B cell (primary cell): Measurements from ENCODE around the gene ADGRD2. TPM values are rescaled to one million over a fixed set of nuclear protein-coding genes. Genes with fewer than 3 reads are reported as not detected.

Source experiments
- ATAC-seq: fragments of 200-7000 bp; cut with Tn5 transposase; one replicate; pipeline ENCODE4 v1.10.0; 2021; ENCODE audit warnings: low read depth, mild to moderate bottlenecking, moderate number of reproducible peaks, moderate library complexity
- CTCF ChIA-PET: fragments of 350-600 bp; sonication (Branson Sonifier 250); formaldehyde crosslinking; loops from one replicate; lab custom pipeline; 2021; ENCODE audit warnings: antibody characterized with exemption, inconsistent platforms; lab: Charles Lee
- POLR2A ChIA-PET: fragments of 350-600 bp; sonication (Branson Sonifier 250); formaldehyde crosslinking; loops from one replicate; lab custom pipeline; 2021; ENCODE audit warnings: antibody characterized with exemption; lab: Charles Lee
- DNase-seq: peaks from one replicate; pipeline ENCODE4 v3.0.0; 2013
- H2AFZ ChIP-seq: 2 replicates; pipeline ENCODE4 v1.6.1; 2012; ENCODE audit warnings: mild to moderate bottlenecking, low read depth, low read length; ENCODE audit not compliant: insufficient read depth, poor library complexity, severe bottlenecking
- H3K27ac ChIP-seq, 2 donors: 1 replicate in 1 of 2; 2 replicates in 1 of 2; pipeline ENCODE4 v1.5.1; 2012 to 2013; ENCODE audit warnings: low read length in 2 of 2, mild to moderate bottlenecking in 2 of 2, moderate library complexity in 1 of 2
- H3K27me3 ChIP-seq, 4 experiments: fragments of 200-600 bp in 1 of 4; sonication (generic) in 1 of 4; replicated peaks in 1 of 4; 1 replicate in 2 of 4; 2 replicates in 2 of 4; pipeline versions ENCODE4 v1.6.1 to v1.7.0; 2013 to 2016; ENCODE audit warnings: low read length in 3 of 4, mild to moderate bottlenecking in 2 of 4, mixed read lengths in 1 of 4, moderate library complexity in 1 of 4; ENCODE audit not compliant: insufficient read depth in 4 of 4, control insufficient read depth in 3 of 4; ENCODE audit errors: control extremely low read depth in 1 of 4
- H3K36me3 ChIP-seq, 2 experiments: replicated peaks in 1 of 2; 1 replicate in 1 of 2; 2 replicates in 1 of 2; pipeline versions ENCODE4 v1.6.1 to v1.7.1; 2013; ENCODE audit warnings: low read length in 1 of 2; ENCODE audit not compliant: insufficient read depth in 2 of 2, control insufficient read depth in 1 of 2; ENCODE audit errors: control extremely low read depth in 1 of 2, extremely low read depth in 1 of 2
- H3K4me1 ChIP-seq, 2 donors: fragments of 200-600 bp in 1 of 2; sonication (generic) in 1 of 2; 1 replicate in 1 of 2; 2 replicates in 1 of 2; pipeline versions ENCODE4 v1.5.1 to v1.6.1; 2013 to 2017; ENCODE audit warnings: low read length in 2 of 2; ENCODE audit not compliant: control insufficient read depth in 2 of 2, insufficient read depth in 2 of 2
- H3K4me2 ChIP-seq: replicated peaks from 2 replicates; pipeline ENCODE3; 2012; ENCODE audit warnings: mild to moderate bottlenecking, low read depth, low read length; ENCODE audit not compliant: poor library complexity, severe bottlenecking
- H3K4me3 ChIP-seq, 5 experiments: fragments of 200-600 bp in 1 of 5; sonication (generic) in 1 of 5; 1 replicate in 3 of 5; 2 replicates in 2 of 5; pipeline versions ENCODE4 v1.5.1 to v1.7.0; 2011 to 2016; ENCODE audit warnings: low read length in 4 of 5, mild to moderate bottlenecking in 4 of 5, low read depth in 2 of 5, control low read depth in 1 of 5, moderate library complexity in 1 of 5; ENCODE audit not compliant: insufficient read depth in 1 of 5; ENCODE audit errors: control extremely low read depth in 1 of 5, extremely low read depth in 1 of 5
- H3K79me2 ChIP-seq: fragments of 200-600 bp; sonication (generic); one replicate; pipeline ENCODE4 v1.6.0; 2016; ENCODE audit warnings: low read length; ENCODE audit not compliant: control insufficient read depth, insufficient read depth
- H3K9ac ChIP-seq: fragments of 200-600 bp; sonication (generic); 2 replicates; pipeline ENCODE4 v1.6.1; 2017; ENCODE audit warnings: mild to moderate bottlenecking, low read length, moderate library complexity
- H3K9me3 ChIP-seq, 3 donors: one replicate each; pipeline versions ENCODE4 v1.6.1 to v1.7.1; 2013; ENCODE audit warnings: low read length in 2 of 3; ENCODE audit not compliant: control insufficient read depth in 2 of 3, insufficient read depth in 1 of 3; ENCODE audit errors: control extremely low read depth in 1 of 3
- H4K20me1 ChIP-seq: 2 replicates; pipeline ENCODE4 v1.6.0; 2012; ENCODE audit warnings: mild to moderate bottlenecking, low read length; ENCODE audit not compliant: insufficient read depth, control insufficient read depth, poor library complexity, severe bottlenecking
- H3K27ac Mint-ChIP-seq: one replicate; pipeline ENCODE4 v1.8.0; 2021; ENCODE audit warnings: mixed read lengths
- H3K27me3 Mint-ChIP-seq: one replicate; pipeline ENCODE4 v1.8.0; 2021; ENCODE audit warnings: mixed read lengths
- H3K4me1 Mint-ChIP-seq: one replicate; pipeline ENCODE4 v1.8.0; 2021; ENCODE audit warnings: mixed read lengths
- H3K4me3 Mint-ChIP-seq: one replicate; pipeline ENCODE4 v1.8.0; 2021; ENCODE audit warnings: mixed read lengths
- H3K9me3 Mint-ChIP-seq: one replicate; pipeline ENCODE4 v1.8.0; 2022; ENCODE audit warnings: mixed read lengths; ENCODE audit not compliant: insufficient read depth
- CTCF ChIP-seq: fragments of 200-600 bp; IDR thresholded peaks from one replicate; pipeline ENCODE4 v1.8.0; 2022; ENCODE audit warnings: antibody characterized with exemption, mild to moderate bottlenecking
- EZH2 ChIP-seq: IDR thresholded peaks from 2 replicates; pipeline ENCODE4 v1.6.1; 2012; ENCODE audit warnings: borderline replicate concordance, low read depth, mild to moderate bottlenecking, moderate library complexity, low read length; ENCODE audit not compliant: insufficient read depth, poor library complexity, severe bottlenecking
- WGBS: methylation state at CpG from one replicate; pipeline ENCODE4 v1.1.5; 2013; ENCODE audit warnings: missing lambda C conversion rate; ENCODE audit not compliant: insufficient coverage; 5-methylcytosine and 5-hydroxymethylcytosine counted together
- intact Hi-C: fragments of 100-400 bp; cut with micrococcal nuclease; formaldehyde crosslinking; loops from one replicate; pipeline ENCODE4 v1.10.0; 2022
- polyA plus RNA-seq: library from polyadenylated mRNA; depleted of rRNA; stranded (reverse); fragments of >200 nt; gene quantifications from 2 replicates; pipeline ENCODE4 v1.2.3, GENCODE V29; 2012
- total RNA-seq, 2 donors: library from RNA; stranded (reverse); fragments of 120-200 nt in 1 of 2; gene quantifications; 1 replicate in 1 of 2; 2 replicates in 1 of 2; pipeline versions ENCODE4 v1.2.3 to v1.2.4, GENCODE V29; 2013 to 2022

Gene ADGRD2
- total and polyA plus RNA-seq, 2 donors (not counting 1 experiment from before 2014, with no cell fraction given), result not detected

GRCh38 chr9:124450931-124451661, 845 bp downstream of the ADGRD2 start:
- POLR2A ChIA-PET, result no interaction called here
- peaks cover 0 to 7% (median 0%) of the 10 kb centered on the region in 3 donors for H3K9me3 ChIP-seq
- H3K27me3 ChIP-seq, result peaks cover 0 to 50% (median 16%) of the 10 kb centered on the region in 4 experiments
- Mint-ChIP-seq H3K4me3 (no peak overlapping the region), H3K27me3 (peaks cover 41% of the 10 kb centered on the region), H3K27ac (no peak overlapping the region), H3K9me3 (no peaks in the 10 kb centered on the region), H3K4me1 (peaks cover 2% of the 10 kb centered on the region)
- H3K4me2 ChIP-seq, result no peak overlapping the region
- H3K9ac ChIP-seq, result no peak overlapping the region
- ATAC-seq (no peak), DNase-seq (no peak)
- no peaks in the 10 kb centered on the region for H4K20me1 ChIP-seq
- H3K4me3 ChIP-seq, result no peak overlapping the region
- no peaks in the 10 kb centered on the region for H3K36me3 ChIP-seq
- TF ChIP-seq CTCF (no peak), EZH2 (no peak)
- no peaks in the 10 kb centered on the region for H3K79me2 ChIP-seq
- no peak overlapping the region for H3K27ac ChIP-seq
- no peak overlapping the region for H2AFZ ChIP-seq
- peaks cover 7 to 9% of the 10 kb centered on the region in 2 donors for H3K4me1 ChIP-seq
- WGBS, result 44% methylated on average over 17 of the region's 19 CpGs
- CTCF ChIA-PET, result no interaction called here
- intact Hi-C loops, result no loop called here

DNA sequence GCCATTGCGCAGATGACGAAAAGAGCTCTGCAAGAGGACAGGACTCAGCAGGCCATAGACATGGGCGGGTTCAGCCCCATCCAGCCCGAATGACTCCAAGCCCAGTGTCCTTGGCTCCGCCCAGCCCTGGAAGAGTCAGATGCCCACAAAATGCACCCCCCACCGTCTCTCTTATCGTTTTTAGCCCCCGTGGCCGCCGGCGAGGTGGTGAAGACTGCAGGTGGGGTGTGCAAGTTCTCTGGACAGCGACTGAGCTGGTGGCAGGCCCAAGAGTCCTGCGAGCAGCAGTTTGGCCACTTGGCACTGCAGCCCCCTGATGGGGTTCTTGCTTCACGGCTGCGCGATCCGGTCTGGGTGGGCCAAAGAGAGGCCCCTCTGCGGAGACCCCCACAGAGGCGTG, 2.1 kb downstream of the ADGRD2 start:
- Histone ChIP-seq H3K4me3 (no peak overlapping the region), H3K27me3 (peaks cover 0 to 47% (median 16%) of the 10 kb centered on the region in 4 experiments), H3K9ac (no peak overlapping the region), H4K20me1 (no peaks in the 10 kb centered on the region), H3K4me2 (no peak overlapping the region), H2AFZ (no peak overlapping the region), H3K9me3 (peaks cover 0 to 7% (median 0%) of the 10 kb centered on the region in 3 donors), H3K4me1 (peaks cover 7 to 9% of the 10 kb centered on the region in 2 donors), H3K79me2 (no peaks in the 10 kb centered on the region), H3K27ac (no peak overlapping the region), H3K36me3 (no peaks in the 10 kb centered on the region)
- ATAC-seq, result no peak
- DNase-seq, result no peak
- ChIA-PET CTCF (no interaction called here), POLR2A (no interaction called here)
- 84% methylated on average over 17 of the region's 19 CpGs for WGBS
- Mint-ChIP-seq H3K27ac (no peak overlapping the region), H3K9me3 (no peaks in the 10 kb centered on the region), H3K4me3 (no peak overlapping the region), H3K4me1 (peaks cover 2% of the 10 kb centered on the region), H3K27me3 (peaks cover 36% of the 10 kb centered on the region)
- TF ChIP-seq EZH2, result no peak
- TF ChIP-seq CTCF, result no peak
- intact Hi-C loops, result no loop called here
